Panc1 (cell line): ENCODE measurements around the gene NEURL4. TPM values are rescaled to one million over a fixed set of nuclear protein-coding genes. Genes with fewer than 3 reads are reported as not detected.

Source experiments
- ATAC-seq: fragments of 200-7000 bp; cut with Tn5 transposase; 2 replicates; pipeline ENCODE4 v1.9.1; 2020; ENCODE audit warnings: mild to moderate bottlenecking, moderate library complexity
- BruUV-seq: library from RNA; stranded (reverse); fragments of 400-500 nt; replicated peaks from 2 replicates; lab custom pipeline; 2021; lab: Mats Ljungman, UMichigan
- CTCF ChIA-PET: fragments of 300-600 bp; sonication (Branson Sonifier 250); formaldehyde crosslinking; loops from one replicate; lab custom pipeline; 2022; ENCODE audit warnings: antibody characterized with exemption; lab: Charles Lee
- POLR2A ChIA-PET: fragments of 300-600 bp; sonication (Branson Sonifier 250); formaldehyde crosslinking; loops from one replicate; lab custom pipeline; 2022; ENCODE audit warnings: antibody characterized with exemption; lab: Charles Lee
- DNase-seq: peaks from one replicate; pipeline ENCODE4 v3.0.0-alpha.2; 2010; ENCODE audit warnings: low read depth, low spot score
- H3K27ac ChIP-seq: 2 replicates; pipeline ENCODE4 v1.5.1; 2011; ENCODE audit warnings: mild to moderate bottlenecking, low read length, inconsistent platforms
- H3K27me3 ChIP-seq: fragments of 200-500 bp; sonication (Bioruptor generic); 2 replicates; pipeline ENCODE4 v1.6.0; 2014; ENCODE audit warnings: low read length, inconsistent platforms; ENCODE audit not compliant: control insufficient read depth, insufficient read depth
- H3K36me3 ChIP-seq: fragments of 200-500 bp; sonication (Bioruptor generic); 2 replicates; pipeline ENCODE4 v1.5.1; 2014; ENCODE audit warnings: inconsistent platforms, mild to moderate bottlenecking, low read length, moderate library complexity; ENCODE audit not compliant: control insufficient read depth, insufficient read depth
- H3K4me1 ChIP-seq: 2 replicates; pipeline ENCODE4 v1.5.1; 2011; ENCODE audit warnings: inconsistent platforms, mild to moderate bottlenecking, low read length, moderate library complexity; ENCODE audit not compliant: control insufficient read depth, insufficient read depth
- H3K4me3 ChIP-seq, 2 experiments: 2 replicates each; pipeline ENCODE4 v1.5.1; 2011 to 2012; ENCODE audit warnings: low read depth in 2 of 2, low read length in 2 of 2, mild to moderate bottlenecking in 2 of 2, inconsistent platforms in 1 of 2, moderate library complexity in 1 of 2
- H3K9me3 ChIP-seq: fragments of 200-500 bp; sonication (Bioruptor generic); 2 replicates; pipeline ENCODE4 v1.5.1; 2014; ENCODE audit warnings: low read depth, mild to moderate bottlenecking, inconsistent platforms, low read length, moderate library complexity; ENCODE audit not compliant: control insufficient read depth, insufficient read depth
- CTCF ChIP-seq: fragments of 450-650 bp; IDR thresholded peaks from 2 replicates; pipeline ENCODE4 v1.5.1; 2017; ENCODE audit warnings: mild to moderate bottlenecking
- POLR2AphosphoS5 ChIP-seq: IDR thresholded peaks from 2 replicates; pipeline ENCODE4 v1.6.1; 2012; ENCODE audit warnings: mild to moderate bottlenecking, low read depth, low read length, moderate library complexity
- REST ChIP-seq, 2 experiments: IDR thresholded peaks; 2 replicates each; pipeline ENCODE4 v1.6.1; 2011 to 2012; ENCODE audit warnings: low read depth in 2 of 2, control low read depth in 1 of 2, low read length in 1 of 2, mild to moderate bottlenecking in 1 of 2, moderate library complexity in 1 of 2; ENCODE audit not compliant: insufficient read depth in 1 of 2
- SIN3A ChIP-seq: IDR thresholded peaks from 2 replicates; pipeline ENCODE4 v1.6.1; 2012; ENCODE audit warnings: low read depth, mild to moderate bottlenecking, low read length, moderate library complexity, borderline replicate concordance; ENCODE audit not compliant: insufficient read depth
- TCF7L2 ChIP-seq: IDR thresholded peaks from 2 replicates; pipeline ENCODE4 v1.6.1; 2011; ENCODE audit warnings: mild to moderate bottlenecking, low read depth, low read length, inconsistent platforms
- in situ Hi-C: cut with HindIII; loops from 2 replicates; pipeline ENCODE4 v1.10.0; 2016; ENCODE audit warnings: low sequenced_read_pairs, low pct_unique_long_range_greater_than_20kb
- intact Hi-C: fragments of 100-400 bp; cut with micrococcal nuclease; formaldehyde crosslinking; loops from one replicate; pipeline ENCODE4 v1.10.0; 2022; ENCODE audit not compliant: unreplicated experiment
- total RNA-seq: library from RNA; stranded (reverse); gene quantifications from one replicate; pipeline ENCODE4 v1.2.1, GENCODE V29; 2021; ENCODE audit not compliant: unreplicated experiment

Gene NEURL4
- total RNA-seq, 1 experiment from 2014 or later = 58.9 TPM

- Histone ChIP-seq H3K27me3 (no peaks in the 10 kb centered on the region), H3K4me3 (no peak overlapping the region), H3K9me3 (no peaks in the 10 kb centered on the region), H3K36me3 (peaks cover 3% of the 10 kb centered on the region), H3K4me1 (peaks cover 4% of the 10 kb centered on the region; the same call in 1 of the 2 replicates), H3K27ac (no peak overlapping the region)
- intact Hi-C loops (no loop called here), in situ Hi-C loops (no loop called here)
- DNase-seq (no peak), ATAC-seq (0 out of 2 replicates have a peak, but pooled peaks have one; percentile 51)
- CTCF ChIA-PET = no interaction called here
- no peak for TF ChIP-seq REST (IDR thresholded peaks at IDR 0.05; ENCODE audit: insufficient read depth in 1 of 2, low read depth in 2 of 2, low read length in 1 of 2)
- no peak for TF ChIP-seq SIN3A
- TF ChIP-seq POLR2AphosphoS5 = no peak
- TF ChIP-seq CTCF = peak; percentile 91; the same call in 1 of the 2 replicates
- no peak for TF ChIP-seq TCF7L2
- no TSS peak for BruUV-seq
- POLR2A ChIA-PET = no interaction called here
These were observed 5.3 kb downstream of the NEURL4 start for GRCh38 chr17:7323731-7324437.

- TF ChIP-seq SIN3A = no peak
- TF ChIP-seq POLR2AphosphoS5 = no peak
- TF ChIP-seq REST (IDR thresholded peaks at IDR 0.05; ENCODE audit: insufficient read depth in 1 of 2, low read depth in 2 of 2, low read length in 1 of 2) = no peak
- TF ChIP-seq CTCF = no peak
- TF ChIP-seq TCF7L2 = no peak
- no peak for ATAC-seq
- POLR2A ChIA-PET = no interaction called here
- no TSS peak for BruUV-seq
- no peak overlapping the region for H3K4me3 ChIP-seq
- CTCF ChIA-PET = no interaction called here
- intact Hi-C loops (no loop called here), in situ Hi-C loops (no loop called here)
- H3K4me1 ChIP-seq = no peaks in the 10 kb centered on the region
- H3K27ac ChIP-seq = no peak overlapping the region
- H3K27me3 ChIP-seq = no peaks in the 10 kb centered on the region
- DNase-seq = no peak
- H3K36me3 ChIP-seq = peaks cover 3% of the 10 kb centered on the region
- no peaks in the 10 kb centered on the region for H3K9me3 ChIP-seq
These were observed 6.5 kb downstream of the NEURL4 start for GRCh38 chr17:7322520-7323194.
